Endometrial microvascular endothelial cells (primary cell): Measurements from ENCODE around the gene ERC2. TPM values are rescaled to one million over a fixed set of nuclear protein-coding genes. Genes with fewer than 3 reads are reported as not detected.

ENCODE experiments used
- in situ Hi-C: cut with HindIII; loops from 2 replicates; pipeline ENCODE4 v1.10.0; 2017; ENCODE audit warnings: low sequenced_read_pairs, low pct_unique_long_range_greater_than_20kb; ENCODE audit errors: inconsistent ontology term
- total RNA-seq: library from RNA; depleted of rRNA; stranded (reverse); fragments of >200 nt; gene quantifications from one replicate; pipeline ENCODE4 v1.2.3, GENCODE V29; 2015; ENCODE audit errors: inconsistent ontology term

Gene ERC2
- total RNA-seq, 1 donor from 2014 or later: not detected

DNA sequence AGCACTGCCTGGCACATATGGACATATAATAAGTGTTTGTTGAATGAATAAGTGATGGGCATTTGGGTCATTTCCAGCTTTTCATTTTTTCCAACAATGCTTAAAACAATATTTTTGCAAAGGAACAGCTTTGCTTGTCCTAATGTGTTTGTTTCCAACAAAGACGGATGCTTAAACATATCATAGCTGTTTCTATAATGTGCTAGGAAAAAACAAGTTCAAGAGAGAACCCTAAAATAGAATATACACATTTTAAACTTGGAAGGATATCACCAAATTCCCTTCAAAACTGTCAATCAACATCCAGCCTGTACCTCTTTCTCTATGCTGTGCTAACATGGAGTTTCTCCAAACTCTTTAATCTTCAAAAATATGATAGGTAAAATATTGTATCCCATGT lies 756.6 kb downstream of the ERC2 start:
- in situ Hi-C loops: no loop called here

DNA sequence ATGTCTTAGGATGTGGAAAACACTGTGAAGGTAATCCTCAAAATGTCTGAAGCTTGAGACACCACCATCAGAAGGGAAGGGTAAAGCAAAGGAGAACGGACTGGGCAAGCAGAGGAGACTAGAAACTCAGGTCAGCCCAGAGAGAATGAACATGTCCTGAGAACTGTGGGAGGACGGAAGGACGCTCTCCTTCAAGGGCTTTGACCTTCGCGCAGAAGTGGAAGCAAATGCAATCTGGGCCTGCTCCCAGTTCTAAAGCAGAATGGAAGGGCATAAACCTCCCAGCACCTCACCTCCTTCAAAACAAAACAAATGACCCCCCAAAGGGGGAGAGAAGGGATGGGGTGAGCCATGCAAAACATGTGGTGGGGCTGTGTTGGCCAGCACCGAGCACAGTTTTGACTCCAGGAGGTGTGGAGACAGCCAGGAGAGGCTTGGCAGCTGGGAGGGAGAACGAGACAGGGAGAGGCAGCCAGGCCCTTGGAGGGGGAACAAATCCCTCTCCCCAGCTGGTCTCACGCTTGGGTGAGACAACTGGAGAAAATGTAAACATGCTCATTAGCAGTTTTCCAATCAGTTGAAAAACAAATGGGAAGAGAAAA lies 758.8 kb downstream of the ERC2 start:
- in situ Hi-C loops: no loop called here

DNA sequence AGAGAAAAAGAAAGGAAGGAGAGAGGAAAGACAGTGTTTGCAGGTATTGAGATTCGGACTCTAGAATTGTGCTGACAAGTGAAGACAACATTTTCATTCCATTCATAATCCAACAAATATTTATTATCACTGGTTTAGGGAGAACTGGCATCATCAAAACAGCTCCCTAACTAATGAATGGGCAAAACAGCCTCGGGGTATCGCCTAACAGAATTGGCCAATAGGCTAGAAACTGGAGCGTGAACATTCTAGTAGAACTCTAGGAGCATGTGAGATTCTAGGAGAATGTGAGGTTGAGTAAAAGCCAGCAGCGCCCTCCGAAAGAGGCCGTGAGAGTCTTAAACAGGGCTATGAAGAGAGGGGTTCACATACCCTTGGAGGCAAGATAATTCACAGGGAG lies 759.3 kb downstream of the ERC2 start:
- in situ Hi-C loops: no loop called here

DNA sequence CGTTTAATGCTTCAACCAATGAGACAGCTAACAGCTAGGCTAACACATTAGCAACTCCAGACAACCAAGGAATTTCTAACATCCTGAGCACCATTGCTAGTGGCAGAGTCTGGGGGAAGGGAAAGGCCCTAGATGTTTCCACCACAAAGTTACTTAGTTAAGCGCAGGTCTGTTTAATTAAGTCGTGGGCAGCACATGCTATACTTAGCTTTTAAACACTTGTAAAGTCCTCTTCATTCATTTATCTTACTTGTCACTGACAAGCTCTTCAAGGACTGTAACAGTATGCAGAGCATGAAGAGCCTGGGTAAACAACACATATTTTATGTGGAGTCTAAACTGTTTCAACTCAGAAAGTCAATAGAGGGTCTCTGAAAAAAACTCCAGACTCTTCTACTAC lies 760.0 kb downstream of the ERC2 start:
- in situ Hi-C loops: no loop called here

DNA sequence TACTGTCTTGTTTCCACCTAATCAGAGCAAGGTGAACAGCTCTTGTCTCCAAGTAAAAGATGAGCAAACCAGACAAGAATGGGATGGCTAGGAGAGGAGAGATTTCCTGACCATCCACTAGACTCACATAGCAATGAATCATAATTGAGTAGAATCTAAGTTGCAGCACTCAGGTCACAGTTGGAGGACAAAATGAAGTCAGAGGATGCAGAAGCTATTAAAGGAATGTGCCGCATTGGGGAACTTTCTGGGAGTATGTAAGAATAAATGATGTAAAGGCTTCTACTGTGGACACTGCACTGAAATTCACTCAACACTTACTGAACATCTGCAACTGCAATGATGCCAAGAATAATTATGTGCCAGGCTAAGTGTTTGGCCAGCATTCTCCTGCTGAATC lies 763.7 kb downstream of the ERC2 start:
- in situ Hi-C loops: no loop called here

DNA sequence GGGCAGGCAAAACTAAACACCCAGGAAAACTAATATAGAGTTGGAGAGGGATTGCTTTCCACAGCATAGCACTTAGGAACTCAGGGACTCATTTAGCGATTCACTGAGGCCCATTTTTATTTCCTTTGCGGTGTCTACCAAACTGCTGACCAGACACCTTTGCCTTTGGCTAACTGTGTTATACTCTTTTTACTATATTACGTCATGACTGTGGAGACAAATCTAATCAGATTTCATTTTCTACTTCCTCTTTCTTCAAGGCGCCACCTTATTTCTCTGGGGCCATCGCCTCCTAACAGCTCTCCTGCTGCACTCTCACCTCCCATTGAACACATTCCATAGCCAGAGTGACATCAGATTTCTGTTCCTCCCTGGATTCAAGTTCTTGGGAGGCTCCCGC lies 765.4 kb downstream of the ERC2 start:
- in situ Hi-C loops: no loop called here

DNA sequence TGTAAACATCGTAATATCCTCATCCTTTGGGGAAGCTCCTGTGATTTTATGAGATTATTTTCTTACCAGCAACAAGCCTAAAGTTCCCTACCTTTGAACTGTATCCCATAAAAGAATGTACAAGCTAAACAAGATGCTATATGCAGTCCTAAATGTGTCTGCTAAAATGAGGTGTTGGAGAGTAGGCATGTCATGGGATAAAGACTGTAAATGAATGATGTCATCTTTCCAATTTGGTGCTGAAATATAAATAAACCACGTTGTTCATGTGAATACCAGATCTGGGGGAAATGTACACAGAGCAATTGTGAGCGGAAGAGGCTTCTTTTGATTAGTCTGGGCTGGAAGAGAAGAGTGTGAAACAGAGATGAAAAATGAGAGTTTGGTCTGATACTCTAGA lies 766.3 kb downstream of the ERC2 start:
- in situ Hi-C loops: no loop called here

DNA sequence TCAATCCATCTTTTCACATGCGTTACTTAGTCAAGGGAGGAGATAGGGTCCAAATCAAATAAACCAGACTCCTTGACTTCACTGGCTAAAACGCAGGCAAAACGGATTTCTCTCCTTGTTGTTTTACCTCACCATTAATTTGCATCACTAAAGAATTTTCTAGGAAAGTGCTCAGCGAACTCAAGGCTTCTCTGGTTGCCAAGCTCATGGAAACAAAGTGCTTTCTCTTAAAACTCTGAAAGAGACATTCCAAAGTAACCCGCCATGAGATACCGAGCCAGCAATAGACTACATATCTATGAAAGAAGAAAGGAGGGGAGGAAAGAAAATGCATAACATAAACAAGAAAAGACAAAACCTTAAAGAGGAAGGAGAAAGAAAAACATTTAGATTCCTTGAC lies 769.4 kb downstream of the ERC2 start:
- in situ Hi-C loops: no loop called here

DNA sequence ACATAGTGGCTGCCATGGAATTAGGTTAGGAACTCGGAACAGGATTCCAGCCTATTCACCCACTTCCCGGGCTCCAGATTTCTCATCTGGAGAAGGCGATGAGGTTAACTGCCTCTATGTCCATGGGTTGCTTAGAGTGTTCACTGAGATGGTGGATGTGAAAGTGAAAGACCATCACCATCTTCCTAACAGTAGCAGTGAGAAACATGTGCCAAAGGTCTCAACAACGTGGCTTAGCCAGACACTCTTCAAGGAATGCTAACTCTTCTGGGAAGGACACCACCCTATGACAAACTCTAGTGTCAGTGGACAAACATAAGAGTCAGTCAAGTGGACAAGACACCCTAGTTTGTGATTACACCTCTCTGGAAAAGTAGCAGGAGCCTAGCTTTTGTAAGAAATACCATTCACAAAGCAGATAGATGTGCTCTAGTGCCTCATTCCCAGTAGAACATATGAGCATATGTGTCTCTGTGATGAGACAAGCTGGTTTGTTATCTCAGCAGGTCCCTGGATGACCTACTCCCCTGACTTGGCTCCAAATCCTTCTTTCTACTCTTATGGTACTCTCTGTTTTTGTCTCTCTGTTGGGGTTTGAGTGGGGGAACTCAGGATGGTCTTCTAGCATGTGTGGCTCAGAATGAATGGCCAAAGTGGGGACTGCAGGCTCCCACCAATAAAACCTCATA lies 770.9 kb downstream of the ERC2 start:
- in situ Hi-C loops: no loop called here

DNA sequence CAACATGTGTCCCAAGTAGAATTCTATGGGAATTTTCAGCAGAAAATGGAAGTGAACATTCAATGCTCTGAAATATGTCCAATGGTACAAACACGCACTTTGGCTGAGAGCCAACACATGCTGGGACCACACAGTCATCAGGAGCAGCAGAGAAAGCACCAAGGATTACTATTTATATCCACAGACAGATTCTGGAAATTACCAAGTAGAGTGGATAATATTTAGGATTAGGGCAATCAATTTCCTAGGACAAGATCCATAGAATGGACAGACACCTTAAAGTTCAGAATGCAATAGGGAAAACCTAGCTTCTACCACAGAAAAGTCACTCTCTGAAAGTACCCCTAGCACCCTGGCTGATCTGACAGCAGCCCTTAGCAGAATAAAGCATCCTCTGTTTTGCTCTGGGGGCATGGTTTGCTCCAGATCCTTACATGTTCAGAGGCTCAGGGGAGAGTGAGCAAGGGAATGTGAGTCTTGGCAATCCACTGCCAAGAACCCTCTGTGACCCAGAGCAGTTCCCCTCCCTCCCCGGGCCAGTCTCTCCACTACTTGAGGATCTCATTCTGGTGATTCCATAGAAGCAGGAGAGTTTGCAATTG lies 775.2 kb downstream of the ERC2 start:
- in situ Hi-C loops: no loop called here

DNA sequence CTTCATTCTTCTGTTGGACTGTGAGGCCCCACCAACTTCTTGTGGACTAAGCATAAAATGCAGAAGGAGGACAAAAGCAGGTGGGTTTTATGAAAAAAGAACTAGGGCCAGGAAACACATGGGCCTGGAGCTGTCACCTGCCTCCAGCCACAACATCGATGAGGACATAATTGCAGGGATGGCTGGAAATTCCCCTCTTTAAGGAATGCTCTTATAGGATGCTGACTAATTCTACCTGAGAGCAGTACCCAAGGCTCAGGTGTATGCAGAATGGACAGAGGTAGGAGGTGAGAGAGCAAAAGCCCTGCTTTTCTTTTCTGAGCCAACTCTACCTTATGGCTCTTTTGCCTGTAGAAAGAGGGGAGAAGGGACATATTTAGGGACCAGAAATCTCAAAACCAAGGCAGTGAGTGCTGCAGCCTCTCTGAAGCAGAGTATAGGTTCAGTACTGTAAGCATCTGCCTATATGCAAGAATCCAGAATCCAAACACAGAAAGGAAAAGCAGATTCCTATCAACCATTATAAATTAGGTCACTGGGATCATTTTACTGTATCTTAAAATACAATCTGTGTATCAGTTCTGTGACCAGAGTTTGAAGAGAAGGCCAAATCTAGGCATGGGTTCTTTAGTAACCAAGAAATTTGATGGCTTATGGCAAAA lies 775.8 kb downstream of the ERC2 start:
- in situ Hi-C loops: no loop called here

DNA sequence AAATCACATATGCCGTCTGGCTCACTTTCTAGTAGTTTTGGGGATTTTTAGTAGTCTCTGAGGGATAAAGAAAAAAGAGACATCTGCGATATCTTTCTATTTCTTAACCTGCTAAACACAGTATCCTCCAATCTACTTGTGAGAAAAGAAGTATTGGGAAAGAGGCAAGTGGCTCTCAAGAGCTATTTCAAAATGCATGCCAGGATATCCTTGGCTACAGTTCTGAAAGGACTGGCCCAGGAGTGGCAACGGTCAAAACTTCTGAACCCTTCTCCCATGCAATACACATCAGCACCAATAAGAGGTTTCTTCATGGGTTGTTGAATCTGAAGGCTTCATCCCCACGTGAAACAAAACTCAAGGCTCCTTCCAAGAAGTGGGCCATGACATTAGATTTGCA lies 777.1 kb downstream of the ERC2 start:
- in situ Hi-C loops: no loop called here

DNA sequence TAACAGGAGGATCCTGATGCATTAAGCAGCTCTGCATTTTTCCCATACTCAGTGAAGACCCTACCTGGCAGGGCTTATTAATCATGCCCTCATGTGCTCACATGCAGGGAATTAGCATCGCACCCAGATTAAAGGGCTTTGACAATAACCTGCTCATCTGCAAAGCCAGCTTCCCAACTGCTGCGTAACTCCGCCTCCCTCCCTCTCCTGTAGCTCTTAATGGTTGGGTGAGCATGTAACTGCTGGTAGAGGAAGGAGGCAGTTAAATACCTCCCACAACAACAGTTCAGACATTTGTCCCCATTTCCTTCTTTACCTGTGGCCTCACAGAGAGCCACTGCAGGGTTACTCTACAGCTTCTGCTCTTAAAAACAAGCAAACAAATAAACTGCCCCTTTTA lies 777.5 kb downstream of the ERC2 start:
- in situ Hi-C loops: no loop called here

DNA sequence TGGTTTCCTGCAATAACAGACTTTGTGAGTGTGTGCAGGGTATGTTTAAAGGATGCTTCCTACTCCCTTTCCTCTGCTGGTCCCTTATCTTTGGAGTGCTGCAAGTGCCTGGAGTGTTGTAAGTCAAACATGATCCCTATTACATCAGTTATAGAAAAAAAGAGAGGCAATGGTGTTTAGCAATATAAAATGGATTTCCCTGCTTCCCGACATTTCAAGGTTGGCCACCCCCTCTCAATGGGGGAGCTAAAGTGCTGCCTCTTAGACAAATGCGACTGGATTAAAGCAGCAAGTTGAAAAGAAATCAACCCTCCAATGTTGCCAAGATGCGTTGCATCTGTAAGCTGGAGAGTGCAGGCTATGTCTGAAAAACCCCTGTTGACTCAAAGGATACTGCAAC lies 778.1 kb downstream of the ERC2 start:
- in situ Hi-C loops: no loop called here

DNA sequence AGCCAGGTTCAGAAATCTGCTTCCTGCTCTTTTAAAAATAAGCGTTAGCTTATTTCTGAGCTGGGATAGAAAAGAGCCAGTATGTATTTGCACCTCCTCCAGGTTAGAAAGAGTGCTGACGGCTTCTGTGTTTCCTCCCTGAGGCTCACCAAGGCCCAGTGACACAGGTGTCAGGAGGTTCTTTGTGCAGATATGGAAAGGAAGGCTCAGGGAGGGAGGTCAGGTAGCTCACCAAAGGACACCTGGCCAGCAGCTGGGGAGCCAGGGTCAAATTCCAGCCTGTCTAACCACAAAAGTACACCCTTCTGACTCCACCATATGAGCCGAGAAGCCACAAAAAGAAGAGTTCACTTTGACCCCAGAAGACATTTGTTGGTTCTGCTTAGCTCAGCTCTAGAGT lies 780.1 kb downstream of the ERC2 start:
- in situ Hi-C loops: no loop called here

DNA sequence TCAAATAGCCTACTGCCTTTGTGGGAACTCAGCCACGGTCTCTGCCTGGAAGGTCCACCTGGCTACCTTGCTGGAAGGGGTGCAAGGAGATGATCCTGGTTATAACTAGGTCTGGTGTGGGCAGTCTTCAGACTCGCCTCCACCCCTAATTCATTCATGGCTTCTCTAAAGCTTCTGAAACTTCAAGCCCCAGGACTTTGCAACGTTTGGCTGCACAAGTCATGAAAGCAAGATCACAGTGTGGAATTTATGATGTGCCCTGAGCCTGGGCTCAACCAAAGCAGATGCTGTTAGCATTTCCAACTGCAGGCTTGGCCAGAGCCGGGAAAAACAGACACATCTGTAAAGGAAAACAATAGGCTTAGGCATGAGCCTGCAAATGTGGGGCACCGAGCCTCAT lies 780.7 kb downstream of the ERC2 start:
- in situ Hi-C loops: no loop called here

DNA sequence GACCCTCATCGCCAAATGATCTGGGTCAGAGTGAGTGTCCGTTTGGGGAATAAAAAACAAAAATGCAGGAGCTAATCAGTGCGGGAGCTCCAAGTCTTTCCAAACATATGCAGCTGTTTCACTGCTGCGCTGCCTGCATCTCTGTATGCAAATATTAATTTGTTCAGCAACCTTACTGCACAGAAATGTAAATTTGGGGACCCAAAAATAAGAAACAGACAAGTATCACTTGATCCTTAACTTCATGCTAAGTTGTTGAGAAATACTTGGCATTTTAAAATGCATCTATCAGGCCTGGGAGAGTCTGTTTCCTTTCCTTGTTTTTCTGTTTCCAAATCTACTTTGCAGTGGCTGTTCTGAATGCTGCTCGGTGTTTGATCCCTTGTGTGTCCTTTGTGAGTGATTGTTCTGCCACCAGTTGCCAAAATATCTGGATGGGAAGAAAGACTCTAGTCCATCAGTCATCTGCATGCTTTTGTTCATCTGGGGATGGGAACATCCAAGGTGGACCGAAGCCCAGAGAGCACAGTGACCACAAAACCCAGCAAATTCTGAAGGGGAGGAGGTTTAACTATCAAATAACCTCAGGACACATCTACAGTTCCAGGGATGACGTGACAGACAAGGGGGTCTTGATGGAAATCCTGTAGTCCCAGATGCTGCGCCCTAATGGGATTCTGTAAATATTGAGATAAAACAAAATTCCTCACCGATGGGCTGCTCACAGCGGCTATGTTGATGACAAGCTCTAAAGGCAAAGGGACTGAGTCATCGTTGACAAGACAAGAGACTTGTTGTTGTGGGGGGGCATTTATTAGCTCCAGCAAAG lies 781.6 kb downstream of the ERC2 start:
- in situ Hi-C loops: no loop called here

DNA sequence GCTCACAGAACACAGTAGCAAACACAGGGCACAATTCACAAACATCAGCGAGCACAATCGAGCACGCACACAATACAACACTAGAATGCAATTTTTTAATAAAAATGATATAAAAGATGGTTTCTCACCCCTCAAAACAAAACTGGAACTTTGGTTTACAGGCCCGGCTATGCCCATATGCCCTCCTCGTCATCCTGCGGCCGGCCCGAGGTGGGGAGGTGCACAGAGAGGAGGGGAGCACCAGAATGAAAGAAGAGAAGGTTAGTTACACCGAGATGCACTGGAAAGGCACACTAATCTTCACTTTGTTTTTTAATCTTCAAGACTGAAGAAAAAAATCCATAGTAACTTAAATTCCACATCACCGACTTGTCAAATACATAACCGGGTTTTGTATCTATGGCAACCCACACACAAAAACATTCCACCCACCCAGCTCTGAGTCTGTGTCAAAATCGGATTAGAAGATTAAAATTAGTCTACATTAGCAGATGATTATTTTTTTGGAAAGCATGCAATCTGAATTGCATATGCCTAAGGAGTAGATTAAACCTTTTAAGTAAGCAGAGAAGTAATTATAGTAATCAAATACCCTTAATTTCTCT lies 784.5 kb downstream of the ERC2 start:
- in situ Hi-C loops: no loop called here

DNA sequence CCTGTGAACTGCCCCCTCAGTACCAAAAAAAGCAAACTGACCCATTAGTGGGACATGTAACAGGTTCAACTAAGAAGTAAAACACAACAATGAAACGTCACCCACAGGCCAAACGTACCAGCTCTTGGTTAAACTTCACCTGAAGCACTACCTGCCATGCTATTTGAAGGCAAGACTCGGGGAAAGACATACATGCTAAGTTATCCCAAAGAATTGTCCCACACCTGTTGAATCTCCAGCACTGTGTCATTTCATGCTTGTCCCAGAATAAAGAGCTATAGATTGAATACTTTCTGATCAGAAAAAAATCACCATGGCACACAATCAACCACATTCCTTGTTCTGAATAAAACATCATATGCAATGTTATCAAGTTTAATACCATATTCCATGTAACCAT lies 785.8 kb downstream of the ERC2 start:
- in situ Hi-C loops: no loop called here
